ENCODE data around the gene MLXIP.
"Not testable (repeated sequence)": the region's sequence is repeated elsewhere in the genome, so short reads cannot be mapped to it uniquely, and the experiment has no call there.

Gene MLXIP

GRCh38 chr12:122148657-122149056 lies 70.1 kb downstream of the MLXIP start:
- DNase-seq (ENCODE audit: low read depth in 2 of 2) = no peak

DNA sequence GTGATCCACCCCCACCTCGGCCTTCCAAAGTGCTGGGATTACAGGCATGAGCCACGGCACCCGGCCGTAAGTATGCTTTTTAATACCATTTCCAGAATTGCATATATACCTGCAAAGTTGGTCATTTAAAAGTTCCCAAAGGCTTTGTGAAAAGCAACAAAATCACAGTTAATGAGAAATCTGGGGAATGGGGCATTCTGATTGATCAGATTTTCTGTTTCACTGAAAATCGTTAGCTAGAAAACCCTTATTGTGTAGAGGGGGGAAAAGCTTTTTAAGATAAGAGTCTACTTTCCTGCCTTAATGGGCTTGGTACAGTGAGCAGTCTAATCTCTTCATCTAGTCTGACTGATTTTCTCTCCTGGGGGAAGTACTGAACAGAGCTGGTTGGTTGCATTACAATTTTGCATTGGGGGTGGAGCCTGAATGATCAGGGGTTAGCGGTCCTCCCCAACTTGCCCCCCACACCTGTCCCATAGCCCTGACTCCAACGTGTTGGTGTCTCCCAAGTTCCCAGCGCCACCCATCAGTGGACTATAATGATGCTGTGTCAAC lies 71.6 kb downstream of the MLXIP start:
- no peak for DNase-seq (ENCODE audit: low read depth in 2 of 2)

GRCh38 chr12:122152754-122153153 lies 74.2 kb downstream of the MLXIP start:
- no peak for DNase-seq (ENCODE audit: low read depth in 2 of 2)

- no peak for DNase-seq (ENCODE audit: low read depth in 2 of 2)
These were observed 77.1 kb downstream of the MLXIP start for GRCh38 chr12:122155705-122156104.

DNA sequence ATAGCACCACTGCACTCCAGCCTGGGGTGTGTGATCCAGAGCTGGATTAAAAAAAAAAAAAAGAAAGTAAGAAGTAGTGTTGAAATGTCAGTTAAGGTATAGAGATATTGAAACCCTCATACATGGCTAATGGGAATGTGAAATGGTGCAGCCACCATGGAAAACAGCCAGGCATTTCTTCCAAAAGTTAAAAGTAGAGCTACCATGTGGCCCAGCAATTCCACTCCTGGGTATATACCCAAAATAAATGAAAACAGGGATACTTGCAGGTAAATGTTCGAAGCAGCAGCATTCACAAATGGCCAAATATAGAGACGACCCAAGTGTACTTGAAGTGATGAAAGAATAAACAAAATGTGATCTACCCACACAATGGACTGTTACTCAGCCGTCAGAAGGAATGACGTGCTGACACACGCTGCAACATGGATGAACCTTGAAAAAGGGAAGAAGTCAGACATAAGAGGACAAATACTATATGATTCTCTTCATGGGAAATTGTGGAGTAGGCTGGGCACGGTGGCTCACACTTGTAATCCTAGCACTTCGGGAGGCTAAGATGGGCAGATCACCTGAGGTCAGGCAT lies 80.2 kb downstream of the MLXIP start:
- no peak for DNase-seq (ENCODE audit: low read depth in 2 of 2)

DNA sequence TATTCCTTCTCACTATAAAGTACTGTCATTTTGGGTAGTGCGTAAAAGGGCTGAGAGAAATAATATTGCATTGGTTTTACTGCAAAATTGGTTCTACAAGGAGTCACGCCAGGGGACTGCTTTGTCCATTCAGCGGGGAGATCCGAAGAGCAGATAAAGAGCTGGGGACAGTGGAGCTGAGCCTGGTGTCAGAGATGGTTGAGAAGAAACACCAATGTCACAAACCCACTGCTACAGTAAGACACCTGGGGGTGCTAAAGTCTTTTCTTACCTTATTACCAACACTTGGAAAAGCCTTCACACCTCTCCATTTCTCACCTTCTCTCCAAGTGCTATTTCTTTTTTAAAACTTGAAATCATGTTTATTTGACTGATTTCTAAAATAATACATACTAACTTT lies 81.3 kb downstream of the MLXIP start:
- no peak for DNase-seq (ENCODE audit: low read depth in 2 of 2)

DNA sequence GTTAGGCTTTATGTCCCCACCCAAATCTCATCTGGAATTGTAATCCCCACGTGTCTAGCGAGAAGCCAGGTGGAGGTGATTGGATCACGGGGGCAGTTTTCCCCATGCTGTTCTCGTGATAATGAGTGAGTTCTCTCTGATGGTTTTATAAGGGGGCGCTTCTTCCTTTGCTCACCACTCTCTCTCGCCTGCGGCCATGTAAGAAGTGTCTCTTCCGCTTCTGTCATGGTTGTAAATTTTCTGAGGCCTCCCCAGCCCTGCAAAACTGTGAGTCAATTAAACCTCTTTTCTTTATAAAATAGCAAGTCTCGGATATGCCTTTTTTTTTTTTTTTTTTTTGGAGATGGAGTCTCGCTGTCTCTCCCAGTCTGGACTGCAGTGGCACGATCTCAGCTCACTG lies 82.2 kb downstream of the MLXIP start:
- DNase-seq (ENCODE audit: low read depth in 2 of 2) = no peak

DNA sequence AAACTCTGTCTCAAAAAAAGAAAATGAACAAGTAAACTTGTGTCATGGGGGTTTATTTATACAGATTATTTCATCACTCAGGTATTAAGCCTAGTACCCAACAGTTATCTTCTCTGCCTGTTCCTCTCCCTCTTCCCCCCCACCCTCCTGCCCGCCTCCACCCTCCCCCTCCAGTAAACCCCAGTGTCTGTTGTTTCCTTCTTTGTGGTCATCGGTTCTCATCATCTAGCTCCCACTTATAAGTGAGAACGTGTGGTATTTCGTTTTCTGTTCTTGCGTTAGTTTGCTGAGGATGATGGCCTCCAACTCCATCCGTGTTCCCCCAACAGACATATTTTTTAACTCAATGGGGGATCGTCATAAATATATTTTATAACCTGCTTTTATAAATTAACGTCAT lies 83.1 kb downstream of the MLXIP start:
- DNase-seq (ENCODE audit: low read depth in 2 of 2) = peak in 1 of 2 donors; percentile 5

- DNase-seq (ENCODE audit: low read depth in 2 of 2) = no peak
These were observed 84.4 kb downstream of the MLXIP start for GRCh38 chr12:122162976-122163375.

- peak; percentile 10 to 20 for DNase-seq (ENCODE audit: low read depth in 2 of 2)
These were observed 88.1 kb downstream of the MLXIP start for GRCh38 chr12:122166422-122167349.

DNA sequence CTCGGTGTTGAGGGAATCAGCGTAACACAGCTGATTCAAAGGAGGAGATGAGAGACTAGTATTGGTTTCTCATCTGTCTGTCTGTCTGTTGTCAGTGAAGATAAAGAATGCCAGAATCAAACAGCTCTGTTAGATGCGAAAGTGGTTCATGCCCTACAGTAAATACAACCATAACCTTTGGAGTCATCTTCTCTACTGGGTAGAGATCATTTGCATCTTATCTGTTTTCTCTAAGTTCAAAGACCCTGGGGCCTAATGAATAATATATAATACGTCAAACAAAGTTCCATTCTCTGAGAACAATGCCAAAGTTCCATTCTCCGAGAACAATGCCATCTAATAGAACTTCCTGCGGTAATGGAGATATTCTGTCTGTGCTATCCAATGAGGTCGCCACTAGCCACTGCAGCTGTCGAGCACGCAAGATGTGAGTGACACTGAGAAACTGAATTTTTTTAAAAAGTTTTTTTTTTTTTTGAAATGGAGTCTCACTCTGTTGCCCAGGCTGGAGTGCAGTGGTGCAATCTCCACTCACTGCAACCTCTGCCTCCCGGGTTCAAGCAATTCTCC lies 88.9 kb downstream of the MLXIP start:
- no peak for DNase-seq (ENCODE audit: low read depth in 2 of 2)

GRCh38 chr12:122168492-122168891 lies 89.9 kb downstream of the MLXIP start:
- DNase-seq (ENCODE audit: low read depth in 2 of 2) = no peak

- DNase-seq (ENCODE audit: low read depth in 2 of 2) = no peak
These were observed 92.8 kb downstream of the MLXIP start for GRCh38 chr12:122171399-122171798.

DNA sequence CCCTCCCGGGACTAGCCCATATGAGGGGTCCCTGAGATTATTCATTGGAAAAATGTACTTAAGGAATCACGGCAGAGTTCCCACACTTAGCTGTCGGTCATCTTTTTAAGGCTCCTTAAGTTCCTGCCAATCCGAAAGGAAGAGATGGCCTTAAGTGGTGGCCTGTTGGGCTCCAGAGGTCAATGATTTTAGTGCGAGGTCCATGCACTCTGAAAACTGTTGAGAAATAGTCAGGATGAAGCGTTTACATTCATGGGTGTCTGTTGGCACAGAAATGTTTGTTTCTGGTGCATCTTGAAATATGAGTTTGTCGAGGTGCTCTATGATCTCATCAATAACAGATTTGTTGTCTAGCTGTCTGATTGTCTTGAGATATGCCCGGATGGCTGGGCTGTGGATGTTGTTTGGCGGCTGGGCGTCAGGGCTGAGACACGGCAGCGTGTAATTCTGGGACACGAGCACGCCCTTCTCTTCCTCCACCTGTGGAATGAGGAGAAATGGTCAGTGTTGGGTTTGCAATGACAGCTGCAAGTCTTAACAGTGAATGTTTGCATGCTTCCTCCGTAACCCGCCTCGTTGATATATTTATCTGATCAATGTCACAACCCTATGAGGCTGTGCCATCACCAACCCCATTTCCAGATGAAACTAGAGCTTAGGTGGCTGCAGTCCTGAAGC lies 93.8 kb downstream of the MLXIP start:
- DNase-seq (ENCODE audit: low read depth in 2 of 2) = no peak

DNA sequence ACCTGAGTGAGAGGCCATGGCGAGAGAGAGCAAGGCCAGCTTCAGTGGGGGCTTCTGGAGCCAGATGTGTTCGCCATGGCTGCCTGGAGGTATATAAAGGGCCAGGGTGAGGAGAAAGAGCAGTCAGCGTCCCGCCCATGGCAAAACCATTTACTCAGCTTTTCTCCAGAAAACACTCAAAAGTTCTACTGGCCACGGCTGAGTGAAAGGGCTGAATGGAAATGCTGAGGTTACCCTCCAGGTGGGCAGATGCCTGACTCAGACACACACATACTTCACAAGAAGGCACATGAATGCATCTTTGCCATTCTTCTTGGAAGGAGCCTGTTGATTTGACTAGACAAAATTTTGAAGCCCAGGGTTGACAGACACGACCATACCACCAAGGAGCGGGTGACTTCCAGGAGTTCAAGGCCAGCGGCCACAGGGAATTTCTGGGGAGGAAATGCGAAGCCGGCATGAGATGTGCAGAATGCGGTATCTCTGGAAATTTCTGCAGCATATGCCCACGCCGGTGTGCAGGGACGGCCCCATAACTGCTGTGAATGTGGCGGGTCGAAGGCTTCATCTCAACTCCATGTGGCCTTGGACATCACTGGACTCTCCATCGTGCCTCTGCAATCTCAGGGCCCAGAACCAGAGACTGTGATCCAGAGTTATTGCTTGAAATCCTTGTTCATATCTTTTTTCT lies 95.7 kb downstream of the MLXIP start, which contains the start of gene IL31:
IL31 (minus strand) TSS at position 67 of the 691 bp plus-strand sequence; CDS start at position 18, 49 bp downstream.
- DNase-seq (ENCODE audit: low read depth in 2 of 2) = no peak

- DNase-seq (ENCODE audit: low read depth in 2 of 2) = not testable (repeated sequence)
These were observed 97.9 kb downstream of the MLXIP start for GRCh38 chr12:122176473-122176872.

DNA sequence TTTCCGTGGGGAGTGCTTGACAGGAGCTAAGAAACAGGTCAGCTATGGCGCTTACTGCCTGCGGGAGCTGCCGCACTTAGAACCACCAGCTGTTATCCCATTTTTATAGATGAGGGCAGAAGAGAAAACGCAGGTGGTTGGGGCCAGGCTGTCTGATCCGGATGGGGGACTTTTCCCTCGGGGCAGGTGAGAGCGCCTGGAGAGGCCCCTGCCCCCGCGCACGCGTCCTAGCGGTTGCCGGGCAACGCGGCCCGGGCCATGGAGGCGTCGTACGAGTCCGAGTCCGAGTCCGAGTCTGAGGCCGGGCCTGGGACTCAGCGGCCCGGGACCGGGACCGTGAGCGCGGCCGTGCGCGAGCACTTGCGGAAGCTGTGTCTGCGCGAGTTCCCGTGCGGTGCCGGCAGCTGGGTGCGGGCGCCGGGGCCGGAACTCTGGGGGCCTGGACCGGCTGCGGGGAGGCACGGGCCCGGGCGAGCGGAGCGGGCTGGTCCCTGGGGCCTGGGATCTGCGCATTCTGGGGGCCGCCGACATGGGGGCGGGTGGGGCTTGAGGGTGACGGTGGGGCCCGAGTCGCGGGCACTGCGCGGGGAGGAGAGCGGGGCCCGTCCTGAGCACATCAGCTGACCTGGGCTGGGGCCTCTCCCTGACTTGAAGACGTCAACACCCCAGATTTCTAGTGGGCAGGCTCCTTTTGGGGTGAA lies 104.5 kb downstream of the MLXIP start, which contains the start of gene LRRC43:
LRRC43 (plus strand) TSS at position 237 of the 701 bp plus-strand sequence; CDS start at position 259, 22 bp downstream.
- peak in 1 of 2 donors; percentile 21 for DNase-seq (ENCODE audit: low read depth in 2 of 2)

DNA sequence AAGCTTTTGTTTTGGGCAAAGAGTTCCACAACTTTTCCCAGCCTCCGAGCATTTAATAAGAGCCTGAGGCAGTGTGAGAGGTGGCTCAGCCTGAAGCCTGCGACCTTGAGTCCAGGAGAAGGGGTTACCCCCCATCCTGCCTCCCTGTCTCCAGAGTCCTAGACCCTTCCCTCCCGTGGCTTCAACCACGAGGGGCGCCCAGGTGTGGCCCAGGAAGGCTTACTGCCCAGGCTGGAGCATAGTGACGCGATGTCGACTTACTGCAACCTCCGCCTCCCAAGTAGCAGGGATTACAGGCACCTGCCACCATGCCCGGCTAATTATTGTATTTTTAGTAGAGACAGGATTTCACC lies 105.0 kb downstream of the MLXIP start:
- no peak for DNase-seq (ENCODE audit: low read depth in 2 of 2)

- no peak for DNase-seq (ENCODE audit: low read depth in 2 of 2)
These were observed 106.0 kb downstream of the MLXIP start for GRCh38 chr12:122184517-122184916.

GRCh38 chr12:122185079-122185478 lies 106.5 kb downstream of the MLXIP start:
- DNase-seq (ENCODE audit: low read depth in 2 of 2) = no peak
